Ovary (tissue), 9 donors: ENCODE data around the gene ZSCAN26. TPM values are rescaled to one million over a fixed set of nuclear protein-coding genes. Genes with fewer than 3 reads are reported as not detected.
A peak's percentile ranks its signal among the peaks of the same experiment; 100 is the strongest.

Experiments
- DNase-seq, 5 donors: peaks; one replicate each; pipeline ENCODE4 v3.0.0-alpha.2; 2019 to 2020
- H3K27ac ChIP-seq, 2 donors: fragments of 200-600 bp; one replicate each; pipeline versions ENCODE4 v1.5.1 to v1.8.0; 2019 to 2022
- H3K27me3 ChIP-seq: fragments of 200-600 bp; one replicate; pipeline ENCODE4 v1.8.0; 2022
- H3K36me3 ChIP-seq: fragments of 200-600 bp; sonication (generic); one replicate; pipeline ENCODE4 v1.5.1; 2019
- H3K4me1 ChIP-seq: one replicate; pipeline ENCODE4 v1.8.1; 2013; ENCODE audit warnings: mild to moderate bottlenecking, moderate library complexity; ENCODE audit not compliant: insufficient read depth
- H3K4me3 ChIP-seq: fragments of 200-600 bp; sonication (generic); one replicate; pipeline ENCODE4 v1.5.1; 2017
- H3K9me3 ChIP-seq, 2 donors: fragments of 200-600 bp in 1 of 2; sonication (generic) in 1 of 2; one replicate each; pipeline versions ENCODE4 v1.5.1 to v1.8.1; 2013 to 2019; ENCODE audit warnings: mild to moderate bottlenecking in 1 of 2, moderate library complexity in 1 of 2
- CTCF ChIP-seq, 3 donors: fragments of 450-650 bp in 2 of 3; fragments of 200-600 bp in 1 of 3; IDR thresholded peaks; one replicate each; pipeline versions ENCODE4 v1.5.1 to v1.8.0; 2016 to 2022; ENCODE audit warnings: antibody characterized with exemption in 3 of 3, mild to moderate bottlenecking in 1 of 3
- EP300 ChIP-seq: sonication (generic); formaldehyde crosslinking; IDR thresholded peaks from one replicate; pipeline ENCODE4 v1.6.1; 2017; ENCODE audit warnings: antibody characterized with exemption
- POLR2A ChIP-seq: fragments of 450-650 bp; IDR thresholded peaks from one replicate; pipeline ENCODE4 v1.6.1; 2017; ENCODE audit warnings: antibody characterized with exemption, mild to moderate bottlenecking, moderate library complexity
- WGBS, 3 donors: extraction: QIAGEN DNeasy Blood & Tissue Kit in 1 of 3; methylation state at CpG; one replicate each; pipeline versions ENCODE4 v1.1.5 to v1.1.7; 2013 to 2017; 5-methylcytosine and 5-hydroxymethylcytosine counted together
- intact Hi-C, 4 donors: fragments of 100-400 bp; cut with DNase I; formaldehyde crosslinking; loops; one replicate each; pipeline versions ENCODE4 v1.11.0 to v1.15.1; 2022 to 2023
- polyA plus RNA-seq, 2 donors: library from polyadenylated mRNA; stranded (reverse); fragments of 200-250 nt in 1 of 2; fragments of 350-450 nt in 1 of 2; fragmentation: Illumina TruSeq in 1 of 2; extraction: RNeasy Lipid Tissue Mini Kit (QIAGEN cat#74804) in 1 of 2; gene quantifications; one replicate each; pipeline ENCODE4 v1.2.3, GENCODE V29; 2013 to 2014
- total RNA-seq, 7 donors: library from RNA; depleted of rRNA in 2 of 7; stranded (reverse); fragments of >200 nt in 2 of 7; fragmentation: NEBNext Ultra II Directional in 3 of 7; extraction: Animal tissue kit (Norgen Biotek cat#: 25700) in 3 of 7; gene quantifications; one replicate each; pipeline versions ENCODE4 v1.1.0 to v1.2.4, GENCODE V29; 2016 to 2023
- donor health status: DM: no; HTN: no; CAD: no; lungs with moderate emphysema.
- donor health status: DM: no; HTN: no; CAD: no.
- donor health status: Bipolar disorder and iron deficiency.
- donor health status: DM: yes; HTN: yes; CAD: no.
- donor health status: DM: no; HTN: no; CAD: no.
- donor health status: DM: yes; HTN: yes; CAD: no.

ZSCAN26 gene
- total and polyA plus RNA-seq, 9 donors, result 11.8 to 32.0 (median 23.1) TPM

GRCh38 chr6:28252009-28252975 is 14.7 kb upstream of the ZSCAN26 start, which contains the start of gene ZKSCAN4:
Gene ZKSCAN4, minus strand, starts transcription at chr6:28252269. Its CDS starts 289 bp downstream, at chr6:28251980.
- H3K27ac ChIP-seq, result no peak within 1 kb of the TSS
- 3 to 5% (median 4%) methylated on average over 14 of the region's 14 CpGs for WGBS, 3 donors

GRCh38 chr6:28254121-28254519 is 12.8 kb upstream of the ZSCAN26 start:
- DNase-seq, result no peak
- intact Hi-C loops, result loop anchor here in 2 of 4 donors (10.0 kb wide), 1 partner anchor 101 kb away; no protein-coding TSS in a partner anchor
- 70 to 87% (median 70%) methylated on average over 1 of the region's 1 CpG for WGBS, 3 donors
- TF ChIP-seq POLR2A, result no peak
- no peak for TF ChIP-seq EP300
- no peak for TF ChIP-seq CTCF (IDR thresholded peaks at IDR 0.05)
- Histone ChIP-seq H3K27ac (no peak overlapping the region), H3K4me1 (peaks cover 8% of the 10 kb centered on the region), H3K9me3 (no peaks in the 10 kb centered on the region), H3K27me3 (no peaks in the 10 kb centered on the region), H3K36me3 (no peaks in the 10 kb centered on the region), H3K4me3 (no peak overlapping the region)

More at GRCh38 chr6:28252009-28252975, 14.7 kb upstream of the ZSCAN26 start, which contains the start of gene ZKSCAN4:
- Histone ChIP-seq H3K36me3 (no peaks in the 10 kb centered on the region), H3K27me3 (no peaks in the 10 kb centered on the region), H3K9me3 (no peaks in the 10 kb centered on the region), H3K4me1 (peaks cover 8% of the 10 kb centered on the region), H3K4me3 (peak within 1 kb of the TSS; percentile 74)
- intact Hi-C loops, result loop anchor here in 2 of 4 donors (10.0 kb wide), 1 partner anchor 103 kb away; no protein-coding TSS in a partner anchor
- TF ChIP-seq CTCF (IDR thresholded peaks at IDR 0.05) (no peak), EP300 (no peak), POLR2A (no peak)
- peak; percentile 70 to 83 (median 76) for DNase-seq

- H3K27me3 ChIP-seq, result no peaks in the 10 kb centered on the region
- intact Hi-C loops, result loop anchor here in 2 of 4 donors (10.0 kb wide), 1 partner anchor 98 kb away; no protein-coding TSS in a partner anchor
- H3K27ac ChIP-seq, result no peak overlapping the region
- no peaks in the 10 kb centered on the region for H3K9me3 ChIP-seq
- no peaks in the 10 kb centered on the region for H3K36me3 ChIP-seq
- 0% methylated on average over 1 of the region's 1 CpG for WGBS, 3 donors
- no peak for TF ChIP-seq CTCF (IDR thresholded peaks at IDR 0.05)
- no peak overlapping the region for H3K4me3 ChIP-seq
- DNase-seq, result no peak
- peaks cover 5% of the 10 kb centered on the region for H3K4me1 ChIP-seq
Observed at GRCh38 chr6:28257042-28257441, 9.9 kb upstream of the ZSCAN26 start.

GRCh38 chr6:28258877-28259777 is 7.8 kb upstream of the ZSCAN26 start, which contains the start of gene NKAPL:
Gene NKAPL, plus strand, starts transcription at chr6:28259297. Its CDS starts 75 bp downstream, at chr6:28259372.
- 18 to 21% (median 19%) methylated on average over 55 to 58 of the region's 58 CpGs for WGBS, 3 donors
- Histone ChIP-seq H3K4me1 (no peaks in the 10 kb centered on the region), H3K27me3 (no peaks in the 10 kb centered on the region), H3K36me3 (no peaks in the 10 kb centered on the region), H3K27ac (no peak within 1 kb of the TSS), H3K9me3 (no peaks in the 10 kb centered on the region), H3K4me3 (peak within 1 kb of the TSS; percentile 38)
- TF ChIP-seq POLR2A (no peak), CTCF (IDR thresholded peaks at IDR 0.05) (no peak), EP300 (no peak)
- intact Hi-C loops, result loop anchor here in 2 of 4 donors (10.0 kb wide), 1 partner anchor 96 kb away; no protein-coding TSS in a partner anchor
- peak; percentile 80 to 87 (median 84) for DNase-seq
